Measurements from ENCODE around the gene RFX2. TPM values are rescaled to one million over a fixed set of nuclear protein-coding genes. Genes with fewer than 3 reads are reported as not detected.
A peak's percentile ranks its signal among the peaks of the same experiment; 100 is the strongest.
"Not testable (repeated sequence)": the region's sequence is repeated elsewhere in the genome, so short reads cannot be mapped to it uniquely, and the experiment has no call there.

RFX2 gene
- total RNA-seq, 1 donor from 2014 or later, result 8.3 TPM

DNA sequence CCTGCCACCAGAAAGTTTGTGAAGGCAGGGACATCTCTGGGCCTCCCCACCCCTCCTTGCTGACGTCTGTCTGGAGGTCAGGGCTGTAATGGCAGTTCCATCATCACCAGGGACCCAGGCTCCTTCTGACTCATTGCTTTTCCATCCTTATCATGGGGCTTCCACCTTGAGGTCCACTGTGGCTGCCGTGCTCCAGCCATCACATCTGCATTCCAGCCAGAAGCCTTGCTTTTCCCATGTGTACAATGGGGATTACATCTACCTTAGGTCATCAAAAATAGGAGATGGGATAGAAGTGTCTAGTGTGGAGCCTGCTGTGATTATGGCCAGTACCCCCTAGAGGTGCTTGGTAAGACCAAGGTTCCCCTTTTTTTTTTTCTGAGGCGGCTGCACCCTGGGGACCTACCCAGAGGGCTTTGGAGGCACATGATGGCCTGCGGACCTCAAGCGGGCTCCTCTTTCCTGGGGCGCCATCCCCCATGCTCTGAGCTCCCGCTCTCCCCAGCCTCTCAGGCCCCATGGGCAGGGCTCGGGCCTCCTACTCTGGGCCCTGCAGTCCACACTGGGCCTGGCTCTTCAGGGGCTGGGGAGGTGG is 119.0 kb downstream of the RFX2 start:
- intact Hi-C loops (cut with DNase I), result no loop called here
- DNase-seq (no peak), ATAC-seq (ENCODE audit: poor library complexity) (no peak)

DNA sequence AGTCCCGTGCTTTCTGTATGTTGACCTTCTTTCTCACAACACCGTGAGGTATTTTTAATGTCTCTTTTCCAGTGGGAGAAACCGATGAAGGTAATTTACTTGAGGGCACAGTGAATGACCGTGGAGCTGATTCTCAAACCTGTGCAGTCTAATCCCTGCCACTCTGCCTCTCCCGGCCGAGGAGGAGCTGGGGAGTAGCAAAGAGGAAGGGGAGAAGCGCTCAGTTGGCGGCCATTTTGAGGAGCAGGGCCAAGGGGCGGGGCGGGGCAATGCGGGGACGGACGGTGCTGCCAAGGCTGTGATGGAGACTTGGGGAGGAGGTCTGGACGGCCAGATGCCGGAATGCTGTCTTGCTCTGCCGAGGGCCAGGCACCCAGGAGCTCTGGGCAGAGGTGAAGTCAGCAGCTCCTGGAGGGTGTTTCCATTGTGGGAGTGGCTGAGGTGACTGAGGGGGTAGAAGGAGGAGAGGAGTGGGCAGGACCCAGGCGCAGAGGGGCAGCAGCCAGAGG is 120.0 kb downstream of the RFX2 start:
- ATAC-seq (ENCODE audit: poor library complexity) (no peak), DNase-seq (no peak)
- intact Hi-C loops (cut with DNase I), result no loop called here

DNA sequence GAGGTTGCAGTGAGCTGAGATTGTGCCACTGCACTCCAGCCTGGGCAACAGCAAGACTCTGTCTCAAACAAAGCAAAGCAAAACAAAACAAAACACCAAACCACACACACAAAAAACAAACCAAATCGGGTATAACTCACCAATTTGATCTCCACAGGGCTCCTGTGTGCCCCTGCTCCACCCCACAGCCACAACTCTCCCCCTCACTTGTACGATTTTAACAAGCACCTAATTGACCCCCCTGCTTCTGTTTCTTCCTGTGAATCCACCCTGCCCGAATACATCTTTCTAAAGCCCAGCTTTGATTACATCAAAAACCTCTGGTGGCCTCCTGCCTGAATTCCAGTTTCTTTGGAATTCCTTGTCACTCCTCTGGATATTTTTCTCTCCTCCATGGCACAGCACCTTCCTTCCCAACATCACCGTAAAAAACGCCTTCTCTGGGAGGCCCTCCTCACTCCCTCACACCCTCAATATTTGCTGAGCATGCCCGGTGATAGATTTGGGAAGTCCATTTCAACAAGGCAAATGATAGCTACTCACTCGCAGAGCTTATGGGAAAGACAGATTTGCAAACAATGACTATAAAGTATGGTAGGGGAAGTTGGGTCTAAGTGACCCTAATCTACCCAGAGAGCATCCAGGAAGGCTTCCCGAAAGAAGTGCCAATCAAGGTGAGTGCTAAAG is 120.8 kb downstream of the RFX2 start:
- intact Hi-C loops (cut with DNase I), result no loop called here
- ATAC-seq (ENCODE audit: poor library complexity) (no peak), DNase-seq (no peak)

DNA sequence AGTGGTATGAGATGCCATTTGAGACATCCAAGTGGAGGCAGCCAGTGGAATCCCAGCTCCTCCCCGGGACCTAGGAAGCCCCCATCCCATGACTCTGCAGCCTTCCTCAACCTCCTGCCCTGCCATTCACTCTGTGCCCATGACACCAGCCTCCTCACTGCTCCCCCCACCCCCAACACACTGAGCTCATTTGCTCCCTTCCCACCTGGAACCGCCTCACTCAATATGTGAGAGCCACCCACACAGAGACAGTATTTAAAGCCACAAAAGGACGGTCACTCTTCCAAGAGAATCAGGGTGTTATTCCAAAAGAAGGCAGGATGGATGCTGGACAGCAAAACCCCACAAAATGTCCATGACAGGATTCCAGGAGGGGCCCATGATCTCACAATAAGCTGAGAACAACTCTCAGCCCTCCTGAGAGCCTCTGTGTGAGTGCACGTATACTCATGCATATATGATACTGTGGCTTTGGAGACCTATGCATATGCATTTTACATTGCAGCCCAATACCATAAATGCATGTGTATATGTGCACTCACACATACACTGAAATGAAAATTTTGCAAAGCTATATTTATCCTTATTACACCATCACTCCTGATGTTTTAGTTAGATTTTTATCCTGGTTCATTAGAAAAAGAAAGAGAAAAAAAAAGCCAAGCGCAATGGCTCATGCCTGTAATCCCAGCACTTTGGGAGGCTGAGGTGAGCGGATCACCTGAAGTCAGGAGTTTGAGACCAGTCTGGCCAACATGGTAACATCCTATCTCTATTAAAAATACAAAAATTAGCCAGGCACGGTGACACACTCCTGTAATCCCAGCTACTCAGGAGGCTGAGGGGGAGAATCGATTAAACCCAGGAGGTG is 121.5 kb downstream of the RFX2 start:
- intact Hi-C loops (cut with DNase I), result no loop called here
- DNase-seq (no peak), ATAC-seq (ENCODE audit: poor library complexity) (no peak)

DNA sequence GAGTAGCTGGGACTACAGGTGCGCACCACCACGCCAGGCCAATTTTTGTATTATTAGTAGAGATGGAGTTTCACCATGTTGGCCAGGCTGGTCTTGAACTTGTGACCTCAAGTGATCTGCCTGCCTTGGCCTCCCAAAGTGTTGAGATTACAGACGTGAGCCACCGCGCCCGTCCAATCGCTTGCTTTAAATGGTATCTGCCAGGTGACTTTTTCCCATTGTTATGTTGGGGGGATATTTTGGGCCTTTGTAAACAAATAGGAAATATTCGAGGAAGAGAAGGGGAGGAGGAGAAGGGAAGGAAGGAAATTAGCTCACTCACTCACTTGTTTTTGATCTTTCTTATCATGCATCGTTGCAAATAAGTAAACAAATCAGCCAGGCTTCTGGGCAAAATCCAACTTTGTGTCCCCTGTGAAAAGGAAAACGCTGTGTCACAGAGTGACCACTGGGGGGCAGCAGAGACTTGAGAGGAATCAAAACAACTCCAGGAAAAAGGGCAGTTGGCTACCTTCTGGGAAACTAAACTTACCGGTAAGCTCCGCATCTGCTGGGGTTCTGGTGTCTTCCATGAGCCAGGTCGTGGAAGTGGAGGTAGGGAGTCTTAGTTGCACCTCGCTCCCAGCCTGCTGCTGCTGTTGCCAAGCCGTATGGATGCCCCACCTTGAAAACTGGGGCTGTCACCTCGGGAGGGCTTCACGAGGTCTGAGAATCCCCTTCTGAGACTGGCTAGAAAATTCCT is 123.1 kb downstream of the RFX2 start:
- DNase-seq (peak; percentile 71), ATAC-seq (ENCODE audit: poor library complexity) (peak; percentile 72)
- intact Hi-C loops (cut with DNase I), result loop anchor here (2.0 kb wide), 1 partner anchor 36 kb away; no protein-coding TSS in a partner anchor

DNA sequence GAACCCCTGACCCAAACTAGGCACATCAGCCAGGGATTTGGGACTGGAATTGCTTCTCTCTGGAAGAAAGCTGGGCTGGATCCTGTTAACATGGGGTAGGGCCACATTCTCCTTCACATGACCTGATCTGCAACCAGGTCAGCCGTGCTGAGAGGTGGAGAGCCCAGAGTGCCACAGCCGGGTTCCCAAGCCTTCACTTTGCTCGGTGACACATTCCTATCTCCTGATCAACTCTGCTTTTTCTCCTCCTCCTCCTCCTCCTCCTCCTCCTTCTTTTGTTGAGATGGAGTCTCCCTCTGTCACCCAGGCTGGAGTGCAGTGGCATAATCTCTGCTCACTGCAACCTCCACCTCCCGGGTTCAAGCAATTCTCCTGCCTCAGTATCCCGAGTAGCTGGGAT is 124.5 kb downstream of the RFX2 start:
- DNase-seq; ATAC-seq (ENCODE audit: poor library complexity): not testable (repeated sequence)
- intact Hi-C loops (cut with DNase I), result loop anchor here (2.0 kb wide), 1 partner anchor 37 kb away; no protein-coding TSS in a partner anchor

DNA sequence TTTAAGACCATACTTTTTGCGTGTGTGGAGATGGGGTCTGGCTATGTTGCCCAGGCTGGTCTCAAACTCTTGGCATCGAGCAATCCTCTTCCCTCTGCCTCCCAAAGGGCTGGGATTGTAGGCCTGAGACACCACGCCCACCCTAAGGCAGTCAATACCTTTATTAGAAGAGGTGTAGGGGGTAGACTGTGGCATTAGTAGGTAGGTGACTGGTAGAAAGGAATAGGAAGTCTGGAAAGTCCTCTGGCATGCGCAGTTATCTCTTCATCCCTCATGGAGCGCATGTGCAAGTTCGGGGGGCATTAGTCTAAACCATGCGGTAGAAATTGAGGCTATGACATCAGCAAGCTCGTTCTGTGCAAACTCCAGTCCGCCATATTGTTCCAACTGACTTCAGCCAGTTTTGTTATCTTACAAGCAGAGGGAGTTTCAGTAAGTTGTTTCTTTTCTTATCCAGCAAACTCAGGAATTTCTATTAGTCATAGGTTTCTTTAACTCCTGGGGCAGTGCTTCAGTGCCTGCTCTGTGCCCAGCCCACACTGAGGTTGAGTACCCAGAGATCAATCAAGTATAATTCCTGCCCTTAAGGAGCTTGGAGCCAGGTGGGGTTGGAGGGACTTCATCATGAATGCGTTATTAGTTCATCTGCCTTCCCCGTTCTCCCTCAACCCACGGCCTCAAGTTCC is 125.1 kb downstream of the RFX2 start:
- ATAC-seq (ENCODE audit: poor library complexity) (no peak), DNase-seq (no peak)
- intact Hi-C loops (cut with DNase I), result no loop called here

DNA sequence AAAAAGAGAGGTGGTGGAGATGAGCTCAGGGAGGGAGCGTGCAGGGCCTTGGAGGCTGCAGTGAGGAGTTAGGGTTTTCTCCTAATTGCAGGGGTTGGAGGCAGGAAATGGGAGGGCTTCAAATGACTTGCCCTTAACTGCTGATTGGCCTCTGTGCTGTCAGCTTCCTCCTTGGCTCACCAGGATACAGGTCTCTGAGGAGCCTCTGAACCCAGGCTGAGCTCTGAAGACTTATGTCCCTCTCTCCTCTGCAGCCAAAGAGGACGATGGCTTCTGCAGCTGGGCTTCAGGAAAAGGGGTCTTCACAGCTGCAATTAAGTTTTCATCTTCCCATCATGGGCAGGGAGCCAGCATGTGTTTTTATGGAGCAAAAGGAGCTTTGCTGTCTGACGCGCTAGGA is 125.7 kb downstream of the RFX2 start:
- DNase-seq (no peak), ATAC-seq (ENCODE audit: poor library complexity) (no peak)
- intact Hi-C loops (cut with DNase I), result no loop called here

DNA sequence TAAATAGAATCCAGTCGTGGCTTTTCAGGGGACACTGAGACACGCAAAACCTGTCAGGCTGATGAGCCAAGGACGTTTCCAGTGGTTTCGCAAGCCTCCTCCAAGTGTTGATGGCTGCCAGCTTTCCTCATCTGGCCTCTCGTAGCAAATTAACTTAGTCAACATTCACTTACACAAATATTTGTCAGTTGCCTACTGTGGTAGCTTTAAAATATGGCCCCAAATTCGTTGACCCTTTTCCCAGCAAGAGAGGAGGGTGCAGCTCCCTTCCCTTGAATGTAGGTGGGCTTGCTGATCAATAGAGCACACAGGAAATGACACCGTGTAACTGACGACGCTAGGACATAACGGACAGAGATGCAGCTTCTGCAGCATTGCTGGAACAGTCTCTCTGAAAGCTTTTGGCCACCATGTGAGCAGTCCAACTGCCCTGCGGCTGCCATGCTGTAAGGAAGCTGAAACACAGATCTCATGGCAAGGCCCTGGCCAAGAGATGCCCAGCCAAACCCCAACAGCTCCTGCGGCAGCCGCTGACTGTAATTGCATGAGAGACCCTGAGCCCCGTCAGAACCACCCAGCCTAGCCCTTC is 126.8 kb downstream of the RFX2 start:
- ATAC-seq (ENCODE audit: poor library complexity) (peak; percentile 17), DNase-seq (no peak)
- intact Hi-C loops (cut with DNase I), result no loop called here

DNA sequence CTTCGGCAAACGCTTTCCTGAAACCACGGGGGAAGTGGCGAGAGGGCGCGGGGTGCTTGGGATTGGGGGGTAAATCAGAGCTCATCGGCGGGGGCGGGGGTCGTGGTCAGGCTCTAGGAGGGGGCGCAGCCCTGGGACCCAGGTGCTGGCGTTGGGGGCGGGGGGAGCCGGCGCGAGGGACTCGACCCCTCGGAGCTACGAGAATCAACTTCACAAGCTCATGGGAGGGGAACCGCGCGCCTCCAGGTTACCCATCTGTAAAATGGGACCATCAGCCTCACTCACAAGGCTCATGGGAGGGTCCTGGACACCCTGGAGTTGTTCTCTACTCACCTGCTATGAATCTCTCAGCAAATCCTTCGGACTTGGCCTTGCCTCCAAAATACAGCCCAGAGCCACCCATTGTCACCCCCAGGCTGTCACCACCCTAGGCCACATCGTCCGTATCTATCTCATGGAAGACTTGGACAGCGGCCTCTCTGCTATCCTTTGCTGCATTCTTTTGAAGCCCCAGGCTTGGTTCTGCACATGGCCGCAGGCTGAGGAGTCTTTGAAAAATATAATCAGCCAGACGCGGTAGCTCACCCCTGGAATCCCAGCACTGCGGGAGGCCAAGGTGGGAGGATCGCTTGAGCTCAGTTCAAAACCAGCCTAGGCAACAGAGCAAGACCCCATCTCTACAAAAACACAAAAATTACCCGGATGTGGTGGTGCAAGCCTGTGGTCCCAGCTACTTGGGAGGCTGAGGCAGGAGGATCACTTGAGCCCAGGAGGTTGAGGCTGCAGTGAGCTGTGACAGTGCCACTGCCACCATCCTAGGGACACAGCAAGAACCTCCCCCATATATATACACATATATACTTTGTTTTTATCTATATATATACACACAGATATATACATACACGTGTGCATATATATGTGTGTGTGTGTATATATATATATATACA is 131.4 kb downstream of the RFX2 start:
- DNase-seq (no peak), ATAC-seq (ENCODE audit: poor library complexity) (no peak)
- intact Hi-C loops (cut with DNase I), result no loop called here

DNA sequence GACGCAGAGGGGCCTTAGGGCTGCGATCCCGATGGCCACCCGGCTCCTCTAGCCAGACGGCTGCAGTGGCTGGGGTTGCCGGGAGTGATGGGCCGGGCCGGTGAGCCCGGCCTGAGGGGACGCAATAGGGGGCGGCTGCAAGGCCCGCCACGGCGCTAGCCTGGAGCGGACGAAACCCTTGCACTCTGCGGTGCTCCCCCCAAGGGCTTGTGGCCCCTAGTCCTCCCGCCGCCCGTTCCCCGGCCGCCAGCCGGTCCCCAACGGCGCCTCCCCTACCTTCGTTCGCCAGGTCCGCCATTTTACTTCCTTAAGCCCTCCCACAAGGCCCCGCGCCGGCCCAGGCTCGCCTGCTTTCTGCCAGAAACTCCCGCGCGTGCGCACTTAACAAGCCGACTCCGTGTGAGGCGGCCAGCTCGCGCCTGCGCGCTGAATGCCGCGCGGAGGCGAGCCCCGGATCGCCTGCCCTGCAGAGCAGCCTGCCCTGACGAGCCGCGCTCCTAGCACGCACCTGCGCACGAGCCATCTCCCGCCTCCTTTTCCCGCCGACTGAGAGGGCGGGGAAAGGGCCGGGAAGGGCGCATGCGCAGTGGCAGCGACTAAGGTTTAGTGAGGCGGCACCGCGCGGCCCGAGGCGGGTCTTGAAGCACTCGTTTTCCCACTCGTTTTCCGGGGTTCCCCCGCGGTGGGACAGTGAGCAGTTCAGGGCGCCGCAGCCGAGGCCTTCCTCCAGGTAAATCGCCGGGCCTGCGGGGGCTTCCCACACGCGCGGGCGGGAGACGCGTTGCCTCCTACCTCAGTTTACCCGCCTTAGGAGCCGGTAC is 132.3 kb downstream of the RFX2 start, which contains the start of gene RANBP3:
Gene RANBP3, minus strand, starts transcription at position 356 of the 821 bp plus-strand sequence. Its CDS starts 58 bp downstream, at position 298.
- peak; percentile 100 for DNase-seq
- ATAC-seq (ENCODE audit: poor library complexity), result peak; percentile 98
- intact Hi-C loops (cut with DNase I), result no loop called here

DNA sequence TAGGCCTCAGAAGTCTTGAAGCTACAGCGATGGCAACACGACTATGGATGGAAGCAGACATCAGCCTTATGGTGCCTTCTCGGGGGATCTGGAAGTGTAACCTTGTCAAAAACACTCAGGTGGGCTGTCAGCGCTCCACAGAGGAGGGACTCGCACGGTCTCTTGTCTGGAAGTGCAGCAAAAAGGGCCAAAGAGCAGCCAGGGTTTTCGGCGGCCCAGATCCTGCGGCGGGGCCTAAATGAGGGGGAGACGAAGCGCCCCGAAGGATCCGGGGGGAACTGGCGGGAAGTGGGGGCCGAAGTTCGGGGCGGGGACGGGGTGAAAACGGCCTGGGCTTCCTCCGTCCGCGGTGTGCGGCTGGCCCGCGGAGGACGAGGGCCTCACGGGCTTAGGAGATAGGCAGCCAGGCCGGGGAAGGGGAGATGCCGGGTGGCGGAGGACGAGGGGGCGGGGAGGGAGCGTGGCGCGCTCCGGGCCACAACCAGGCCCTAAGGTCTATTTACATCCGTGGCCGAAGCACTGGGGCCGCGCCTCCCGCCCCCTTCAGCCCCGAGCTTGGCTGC is 133.0 kb downstream of the RFX2 start:
- intact Hi-C loops (cut with DNase I), result no loop called here
- DNase-seq (no peak), ATAC-seq (ENCODE audit: poor library complexity) (no peak)

DNA sequence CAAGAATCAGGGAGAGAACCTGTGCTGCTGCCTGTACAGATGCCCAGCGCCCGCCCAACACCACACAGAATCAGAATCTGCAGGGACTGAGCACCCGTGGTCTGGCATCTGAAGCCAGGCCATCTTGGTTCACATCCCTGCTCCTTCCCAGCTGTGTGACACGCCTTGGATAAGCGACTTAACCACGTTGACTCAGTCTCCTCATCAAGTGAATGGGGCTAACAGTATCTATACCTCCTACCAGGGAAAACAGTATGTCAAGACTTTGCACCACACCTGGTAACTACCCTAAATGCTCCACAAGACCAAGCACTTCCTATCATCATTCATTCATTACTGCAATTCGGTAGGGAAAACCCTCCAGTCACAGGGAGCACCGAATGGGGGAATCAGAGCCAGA is 133.5 kb downstream of the RFX2 start:
- ATAC-seq (ENCODE audit: poor library complexity) (no peak), DNase-seq (no peak)
- intact Hi-C loops (cut with DNase I), result no loop called here

DNA sequence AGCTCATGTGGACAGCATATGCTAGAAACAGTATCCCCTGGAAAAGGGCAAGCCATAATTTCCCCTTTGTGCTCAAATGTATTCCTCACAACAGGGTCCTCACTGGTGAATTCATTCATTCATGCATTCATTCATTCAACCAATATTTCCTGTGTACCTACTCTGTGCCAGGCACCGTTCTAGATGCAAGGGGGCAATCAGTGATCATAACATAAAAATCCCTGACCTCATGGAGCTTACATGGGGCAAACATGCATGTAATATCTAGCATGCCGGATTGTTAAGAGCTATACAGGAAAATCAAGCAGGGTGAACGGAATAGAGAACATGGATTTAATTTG is 134.9 kb downstream of the RFX2 start:
- no peak for ATAC-seq (ENCODE audit: poor library complexity)
- no peak for DNase-seq
- intact Hi-C loops (cut with DNase I), result no loop called here

DNA sequence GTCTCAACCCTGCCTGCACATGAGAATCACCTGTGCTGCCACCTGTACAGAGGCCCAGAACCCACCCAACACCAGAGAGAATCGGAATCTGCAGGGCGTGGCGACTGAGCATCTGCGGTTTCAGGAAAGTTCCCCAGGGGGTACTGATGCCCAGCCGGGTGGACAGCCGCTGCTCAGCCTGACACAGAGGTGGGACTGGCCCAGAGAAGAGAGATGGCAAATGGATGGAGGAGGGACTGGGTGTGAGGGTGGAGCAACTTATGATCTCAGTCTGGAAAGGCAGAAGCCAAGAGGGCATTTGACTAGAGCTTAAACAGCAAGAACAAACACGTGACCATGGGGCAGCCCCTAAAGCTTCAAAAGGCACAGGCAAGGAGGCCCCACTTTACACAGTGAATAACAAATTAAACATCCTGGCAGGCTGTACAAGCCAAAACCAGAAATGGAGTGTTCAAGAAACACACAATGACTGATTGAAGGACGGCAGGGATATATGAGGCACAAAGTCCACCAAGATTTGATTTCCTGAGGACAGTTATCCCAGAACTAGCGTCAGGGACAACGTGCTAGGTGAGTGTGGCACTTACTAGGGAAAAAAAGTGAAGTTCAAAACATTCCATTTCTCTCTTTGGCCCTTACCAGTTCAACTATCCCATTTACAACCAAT is 135.4 kb downstream of the RFX2 start:
- intact Hi-C loops (cut with DNase I), result no loop called here
- no peak for DNase-seq
- ATAC-seq (ENCODE audit: poor library complexity), result no peak

Data from Right ventricle myocardium superior (tissue), 1 donor.